Skeletal muscle tissue (tissue), 4 donors: ENCODE data around the gene RNF167. TPM values are rescaled to one million over a fixed set of nuclear protein-coding genes. Genes with fewer than 3 reads are reported as not detected.
A peak's percentile ranks its signal among the peaks of the same experiment; 100 is the strongest.

Experiments used
- H3K27ac ChIP-seq: one replicate; pipeline ENCODE4 v1.7.0; 2013; ENCODE audit warnings: mild to moderate bottlenecking, low read depth, low read length, inconsistent platforms
- H3K27me3 ChIP-seq, 3 donors: one replicate each; pipeline ENCODE4 v1.7.0; 2013; ENCODE audit warnings: low read length in 3 of 3; ENCODE audit not compliant: control insufficient read depth in 3 of 3, insufficient read depth in 3 of 3
- H3K36me3 ChIP-seq, 3 donors: one replicate each; pipeline ENCODE4 v1.7.0; 2013; ENCODE audit warnings: low read length in 3 of 3; ENCODE audit not compliant: control insufficient read depth in 3 of 3, insufficient read depth in 3 of 3
- H3K4me1 ChIP-seq, 3 donors: one replicate each; pipeline ENCODE4 v1.7.0; 2013; ENCODE audit warnings: low read length in 3 of 3, mild to moderate bottlenecking in 3 of 3; ENCODE audit not compliant: control insufficient read depth in 3 of 3, insufficient read depth in 3 of 3
- H3K4me3 ChIP-seq, 3 donors: one replicate each; pipeline ENCODE4 v1.7.0; 2013; ENCODE audit warnings: low read length in 3 of 3
- H3K9ac ChIP-seq, 3 donors: one replicate each; pipeline ENCODE4 v1.7.0; 2013; ENCODE audit warnings: low read length in 3 of 3, mild to moderate bottlenecking in 3 of 3, moderate library complexity in 2 of 3, low read depth in 1 of 3
- H3K9me3 ChIP-seq, 3 donors: one replicate each; pipeline ENCODE4 v1.7.0; 2013; ENCODE audit warnings: low read length in 3 of 3; ENCODE audit not compliant: control insufficient read depth in 3 of 3
- total RNA-seq: library from RNA; depleted of rRNA; stranded (reverse); fragments of >200 nt; gene quantifications from one replicate; pipeline ENCODE4 v1.2.3, GENCODE V29; 2014
- donor health status: Osteomylitis.

Gene RNF167
- total RNA-seq, 1 donor from 2014 or later: 12.0 TPM

DNA sequence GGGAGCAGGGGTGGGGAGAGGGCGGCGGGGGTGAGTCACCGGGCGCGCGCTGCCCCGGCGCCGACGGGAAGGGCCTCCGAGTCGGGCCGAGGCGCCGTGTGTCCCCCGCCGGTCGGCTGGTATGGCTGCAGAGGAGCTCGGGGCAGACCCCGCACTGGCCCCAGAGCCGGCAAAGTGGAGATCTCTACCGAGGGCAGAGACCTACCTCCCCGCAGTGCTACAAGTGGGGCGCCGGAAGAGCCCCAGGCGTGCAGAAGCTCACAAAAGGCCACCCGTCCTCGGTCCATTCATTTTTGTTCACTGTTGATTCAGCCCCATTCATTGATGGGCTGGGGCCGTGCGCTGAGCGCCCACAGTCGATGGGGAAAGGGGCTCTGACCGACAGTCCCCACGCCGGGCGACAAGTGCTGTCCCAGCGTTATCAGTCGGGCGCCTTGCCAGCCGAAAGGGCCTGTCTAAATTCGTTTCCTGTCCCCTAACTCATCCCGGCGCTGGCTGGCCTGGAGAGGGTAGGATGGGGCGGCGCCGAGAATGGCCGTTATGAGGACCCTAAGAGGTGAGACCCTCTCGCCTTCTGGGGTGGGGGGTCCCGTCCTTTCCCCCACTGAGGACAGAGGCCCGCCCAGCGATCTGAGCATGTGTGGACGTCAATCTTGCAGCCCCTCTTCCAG is 10.1 kb downstream of the RNF167 start:
- Histone ChIP-seq H3K27me3 (no peaks in the 10 kb centered on the region), H3K4me1 (peaks cover 42 to 64% (median 49%) of the 10 kb centered on the region in 3 donors), H3K27ac (peak overlapping the region; percentile 98), H3K4me3 (peak overlapping the region; percentile 81 to 86 (median 85)), H3K9me3 (no peaks in the 10 kb centered on the region), H3K9ac (peak overlapping the region; percentile 89 to 99 (median 97)), H3K36me3 (peaks cover 29 to 38% (median 32%) of the 10 kb centered on the region in 3 donors)

DNA sequence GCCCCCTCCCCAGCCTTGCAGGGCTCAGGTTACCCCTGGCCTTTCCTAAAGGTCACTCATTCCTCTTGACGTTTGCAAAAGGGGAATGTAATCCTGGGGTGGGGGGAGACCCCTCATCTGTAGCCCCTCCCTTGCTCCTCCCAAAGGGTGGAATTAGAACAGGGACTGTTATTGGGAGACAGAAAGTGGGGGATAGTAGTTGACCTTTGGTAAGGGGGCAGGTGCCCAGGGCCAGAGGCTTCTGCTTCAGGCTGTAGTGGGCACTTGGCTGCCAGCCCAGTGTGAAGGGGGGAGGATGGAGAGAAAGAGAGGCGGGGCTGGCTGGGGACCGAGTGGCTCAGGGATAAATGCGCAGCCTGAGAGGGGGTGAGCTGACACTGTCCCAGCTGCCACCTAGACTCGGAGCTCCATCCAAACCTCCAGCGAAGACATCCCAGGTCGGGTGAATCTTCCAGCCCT is 10.7 kb downstream of the RNF167 start, which contains the start of gene ENO3:
TSS of gene ENO3 (plus strand) at position 374 of the 459 bp plus-strand sequence. CDS start 711 bp downstream, outside the sequence.
- H3K36me3 ChIP-seq: peaks cover 31 to 38% (median 33%) of the 10 kb centered on the region in 3 donors
- H3K9ac ChIP-seq: peak within 1 kb of the TSS; percentile 89 to 99 (median 97)
- H3K27ac ChIP-seq: peak within 1 kb of the TSS; percentile 98
- peaks cover 41 to 64% (median 49%) of the 10 kb centered on the region in 3 donors for H3K4me1 ChIP-seq
- H3K27me3 ChIP-seq: no peaks in the 10 kb centered on the region
- H3K4me3 ChIP-seq: peak within 1 kb of the TSS; percentile 81 to 86 (median 85)
- no peaks in the 10 kb centered on the region for H3K9me3 ChIP-seq

DNA sequence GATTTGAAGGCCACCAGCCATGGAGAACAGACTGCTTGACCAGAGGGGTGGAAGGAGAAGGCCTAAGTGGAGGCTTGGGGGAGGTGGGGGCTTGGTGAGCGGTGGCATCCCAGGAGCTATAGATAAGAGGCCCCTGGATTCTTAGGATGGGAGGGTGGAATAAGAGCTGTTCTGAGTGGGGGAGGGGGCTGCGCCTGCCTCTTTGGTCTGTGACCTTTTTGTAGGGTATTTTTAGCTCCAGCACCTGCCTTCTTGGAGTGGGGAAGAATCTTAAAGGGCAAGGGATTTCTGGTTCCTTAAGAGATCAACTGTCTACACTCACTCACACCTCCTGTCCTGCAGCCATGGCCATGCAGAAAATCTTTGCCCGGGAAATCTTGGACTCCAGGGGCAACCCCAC is 11.4 kb downstream of the RNF167 start:
- Histone ChIP-seq H3K9ac (peak overlapping the region; percentile 89 to 99 (median 97)), H3K4me1 (peaks cover 41 to 64% (median 49%) of the 10 kb centered on the region in 3 donors), H3K4me3 (peak overlapping the region; percentile 81 to 86 (median 85)), H3K36me3 (peaks cover 32 to 40% (median 36%) of the 10 kb centered on the region in 3 donors), H3K27me3 (no peaks in the 10 kb centered on the region), H3K9me3 (no peaks in the 10 kb centered on the region), H3K27ac (peak overlapping the region; percentile 98)

DNA sequence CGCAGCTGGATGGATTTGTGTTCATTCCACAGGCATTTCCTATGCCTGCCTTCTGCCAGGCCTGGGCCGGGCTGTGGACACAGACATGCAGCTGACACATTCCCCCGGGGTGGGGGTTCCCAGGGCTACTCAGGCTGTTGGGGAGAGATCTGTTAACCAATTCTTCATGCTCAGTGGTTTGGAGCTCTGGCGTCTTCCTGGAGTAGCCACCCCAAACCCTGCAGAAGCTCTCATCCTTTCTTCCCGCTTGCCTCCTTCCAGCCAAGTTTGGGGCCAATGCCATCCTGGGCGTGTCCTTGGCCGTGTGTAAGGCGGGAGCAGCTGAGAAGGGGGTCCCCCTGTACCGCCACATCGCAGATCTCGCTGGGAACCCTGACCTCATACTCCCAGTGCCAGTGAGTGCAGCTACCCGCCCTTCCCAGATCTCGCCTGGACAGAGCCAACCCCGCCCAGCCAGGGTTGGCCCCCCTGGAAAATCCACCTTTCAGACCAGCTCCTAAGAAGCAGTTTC is 13.4 kb downstream of the RNF167 start:
- H3K4me3 ChIP-seq: peak overlapping the region; percentile 81 to 86 (median 85)
- no peaks in the 10 kb centered on the region for H3K9me3 ChIP-seq
- peaks cover 36 to 48% (median 44%) of the 10 kb centered on the region in 3 donors for H3K36me3 ChIP-seq
- peak overlapping the region; percentile 65 for H3K27ac ChIP-seq
- H3K4me1 ChIP-seq: peaks cover 45 to 67% (median 46%) of the 10 kb centered on the region in 3 donors
- H3K27me3 ChIP-seq: no peaks in the 10 kb centered on the region
- peak overlapping the region; percentile 84 to 99 (median 89) for H3K9ac ChIP-seq

DNA sequence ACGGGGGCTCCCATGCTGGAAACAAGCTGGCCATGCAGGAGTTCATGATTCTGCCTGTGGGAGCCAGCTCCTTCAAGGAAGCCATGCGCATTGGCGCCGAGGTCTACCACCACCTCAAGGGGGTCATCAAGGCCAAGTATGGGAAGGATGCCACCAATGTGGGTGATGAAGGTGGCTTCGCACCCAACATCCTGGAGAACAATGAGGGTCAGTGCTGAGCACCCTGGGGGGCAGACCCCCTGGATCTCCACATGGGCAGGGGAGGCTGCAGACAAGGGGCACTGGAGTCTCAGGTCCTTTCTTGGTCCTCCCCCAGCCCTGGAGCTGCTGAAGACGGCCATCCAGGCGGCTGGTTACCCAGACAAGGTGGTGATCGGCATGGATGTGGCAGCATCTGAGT is 15.0 kb downstream of the RNF167 start:
- H3K36me3 ChIP-seq: peaks cover 42 to 58% (median 53%) of the 10 kb centered on the region in 3 donors
- peaks cover 45 to 78% (median 52%) of the 10 kb centered on the region in 3 donors for H3K4me1 ChIP-seq
- no peak overlapping the region for H3K27ac ChIP-seq
- no peaks in the 10 kb centered on the region for H3K9me3 ChIP-seq
- H3K4me3 ChIP-seq: peak overlapping the region; percentile 51 to 70 (median 56)
- H3K9ac ChIP-seq: peak overlapping the region; percentile 53 to 73 (median 61)
- H3K27me3 ChIP-seq: no peaks in the 10 kb centered on the region

DNA sequence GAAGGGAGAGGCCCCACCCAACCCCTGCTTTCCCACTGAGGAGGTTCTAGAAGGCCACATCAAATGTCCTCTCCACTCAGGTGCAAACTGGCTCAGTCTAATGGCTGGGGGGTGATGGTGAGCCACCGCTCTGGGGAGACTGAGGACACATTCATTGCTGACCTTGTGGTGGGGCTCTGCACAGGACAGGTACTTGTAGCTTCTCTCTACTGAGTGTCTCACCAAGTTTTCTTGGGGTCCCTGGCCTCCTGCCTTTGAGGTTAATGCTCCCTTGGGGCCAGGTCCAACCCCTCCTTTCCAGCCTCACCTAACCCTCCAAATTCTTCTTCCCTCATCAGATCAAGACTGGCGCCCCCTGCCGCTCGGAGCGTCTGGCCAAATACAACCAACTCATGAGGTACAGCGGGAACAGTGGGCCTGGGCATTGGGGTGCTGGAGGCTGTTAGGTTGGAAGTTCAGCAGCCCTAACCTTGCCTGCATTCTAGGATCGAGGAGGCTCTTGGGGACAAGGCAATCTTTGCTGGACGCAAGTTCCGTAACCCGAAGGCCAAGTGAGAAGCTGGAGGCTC is 16.5 kb downstream of the RNF167 start:
- H3K9ac ChIP-seq: peak overlapping the region in 2 of 3 donors; percentile 38 to 73
- no peaks in the 10 kb centered on the region for H3K27me3 ChIP-seq
- H3K36me3 ChIP-seq: peaks cover 52 to 63% (median 62%) of the 10 kb centered on the region in 3 donors
- peak overlapping the region; percentile 54 for H3K27ac ChIP-seq
- peak overlapping the region; percentile 23 to 70 (median 54) for H3K4me3 ChIP-seq
- H3K4me1 ChIP-seq: peaks cover 40 to 63% (median 45%) of the 10 kb centered on the region in 3 donors
- no peaks in the 10 kb centered on the region for H3K9me3 ChIP-seq

DNA sequence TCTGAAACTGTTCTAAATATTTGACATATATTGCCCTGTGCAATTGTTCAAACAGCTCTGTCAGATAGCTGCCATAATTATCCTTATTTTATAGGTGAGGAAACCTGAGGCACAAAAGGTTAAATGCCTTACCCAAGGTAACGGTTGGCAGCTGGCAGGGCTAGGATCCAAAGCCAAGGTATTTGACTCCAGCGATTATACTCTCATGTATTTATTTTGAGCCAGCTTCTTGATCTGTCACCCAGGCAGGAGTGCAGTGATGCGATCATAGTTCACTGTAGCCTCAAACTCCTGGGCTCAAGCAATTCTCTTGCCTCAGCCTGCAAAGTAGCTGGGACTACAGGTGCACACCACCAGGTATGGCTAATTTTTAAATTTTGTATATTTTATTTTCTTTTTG is 18.0 kb downstream of the RNF167 start:
- H3K27ac ChIP-seq: no peak overlapping the region

DNA sequence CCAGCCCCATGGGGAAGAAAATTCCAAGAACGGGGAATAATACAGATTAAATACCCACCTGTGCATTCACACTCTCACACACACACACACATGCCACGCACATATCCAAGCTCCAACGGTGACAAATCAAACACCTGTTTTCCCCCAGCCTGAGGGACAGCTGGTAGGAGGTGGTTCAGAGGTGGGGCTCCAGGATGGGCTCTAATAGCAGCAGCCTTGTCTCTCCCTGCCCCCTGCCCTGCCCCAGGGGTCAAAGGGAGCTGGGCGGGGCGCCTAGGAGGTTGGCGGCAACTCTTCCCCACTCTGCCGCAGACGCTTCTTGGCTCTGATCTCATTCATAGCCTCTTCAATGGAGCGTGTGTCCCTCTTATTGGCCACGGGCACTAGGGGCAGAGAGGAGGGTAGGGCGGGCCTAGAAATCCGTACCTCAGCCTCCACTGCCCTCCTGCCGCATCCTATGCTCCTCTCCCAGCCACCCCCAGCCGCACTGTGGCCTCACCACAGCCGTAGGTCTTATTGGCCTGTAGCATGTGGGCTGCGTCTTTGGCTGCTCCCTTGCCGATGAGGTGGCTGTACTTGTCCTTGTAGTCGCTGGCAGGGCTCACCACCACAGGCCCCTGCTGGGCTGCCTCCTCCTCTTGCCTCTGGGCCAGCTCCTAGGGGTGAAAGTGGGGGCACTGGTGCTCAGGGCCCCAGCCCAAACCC is 19.3 kb downstream of the RNF167 start:
- Histone ChIP-seq H3K9me3 (no peaks in the 10 kb centered on the region), H3K36me3 (peaks cover 36 to 44% (median 41%) of the 10 kb centered on the region in 3 donors), H3K4me1 (peaks cover 23 to 46% (median 33%) of the 10 kb centered on the region in 3 donors), H3K9ac (peak overlapping the region in 2 of 3 donors; percentile 23 to 50), H3K27me3 (no peaks in the 10 kb centered on the region), H3K4me3 (no peak overlapping the region), H3K27ac (peak overlapping the region; percentile 64)

More for the DNA sequence above, 18.0 kb downstream of the RNF167 start:
- Histone ChIP-seq H3K4me1 (peaks cover 36 to 57% (median 45%) of the 10 kb centered on the region in 3 donors), H3K9ac (peak overlapping the region in 1 of 3 donors; percentile 25), H3K36me3 (peaks cover 49 to 55% (median 50%) of the 10 kb centered on the region in 3 donors), H3K9me3 (no peaks in the 10 kb centered on the region), H3K4me3 (no peak overlapping the region), H3K27me3 (no peaks in the 10 kb centered on the region)

DNA sequence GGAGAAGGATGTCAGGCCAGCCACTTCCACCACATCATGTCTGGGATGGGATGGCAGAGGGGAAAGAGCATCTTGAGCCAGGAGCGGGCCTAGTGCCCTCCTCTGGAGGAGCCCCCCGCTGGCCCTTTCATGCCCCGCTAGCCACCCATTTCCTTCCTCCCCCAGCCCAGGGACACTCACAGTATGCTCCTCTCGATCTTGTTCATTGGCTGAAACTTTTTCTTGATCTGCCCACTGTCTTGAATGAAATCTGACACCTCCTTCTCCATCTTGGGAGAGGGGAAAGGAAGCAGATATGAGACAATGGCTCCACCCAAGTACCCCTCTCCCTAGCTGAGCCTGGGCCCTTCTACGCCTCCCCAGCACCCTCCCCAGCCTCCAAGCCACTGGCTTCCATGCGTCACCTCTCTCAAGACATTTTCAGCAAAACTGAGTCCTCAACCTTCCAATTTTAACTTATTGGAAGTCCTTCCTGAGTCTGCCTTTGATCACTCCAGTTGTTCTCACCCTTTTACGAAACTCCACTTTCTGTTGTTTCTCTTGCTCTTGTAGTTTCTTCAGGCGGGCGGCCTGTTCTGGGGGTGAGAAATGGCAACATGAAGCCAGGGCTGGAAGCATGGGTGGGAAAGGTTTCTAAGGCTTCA is 20.3 kb downstream of the RNF167 start:
- Histone ChIP-seq H3K4me3 (no peak overlapping the region), H3K9me3 (no peaks in the 10 kb centered on the region), H3K27me3 (no peaks in the 10 kb centered on the region), H3K27ac (no peak overlapping the region), H3K9ac (peak overlapping the region in 1 of 3 donors; percentile 23), H3K36me3 (peaks cover 30 to 41% (median 34%) of the 10 kb centered on the region in 3 donors), H3K4me1 (peaks cover 17 to 42% (median 28%) of the 10 kb centered on the region in 3 donors)
